Activated CD4-positive, alpha-beta T cell treated with anti-CD3 and anti-CD28 coated beads for 48 hours (primary cell): ENCODE data around the gene FGFBP1.
A peak's percentile ranks its signal among the peaks of the same experiment; 100 is the strongest.

Experiments
- DNase-seq: peaks from one replicate; pipeline ENCODE4 v3.0.0-alpha.2; 2020

The FGFBP1 gene

GRCh38 chr4:15910155-15910940 lies 28.2 kb downstream of the FGFBP1 start:
- DNase-seq, result no peak

GRCh38 chr4:15907430-15907829 lies 31.1 kb downstream of the FGFBP1 start:
- DNase-seq, result no peak

GRCh38 chr4:15906020-15906443 lies 32.5 kb downstream of the FGFBP1 start:
- DNase-seq, result peak; percentile 56

- no peak for DNase-seq
Measured at GRCh38 chr4:15902746-15903145, 35.8 kb downstream of the FGFBP1 start.

GRCh38 chr4:15901998-15902397 lies 36.5 kb downstream of the FGFBP1 start:
- peak; percentile 11 for DNase-seq

GRCh38 chr4:15901007-15901406 lies 37.5 kb downstream of the FGFBP1 start:
- no peak for DNase-seq

GRCh38 chr4:15899511-15899910 lies 39.0 kb downstream of the FGFBP1 start:
- no peak for DNase-seq

GRCh38 chr4:15898902-15899301 lies 39.6 kb downstream of the FGFBP1 start:
- no peak for DNase-seq

- DNase-seq, result no peak
Measured at GRCh38 chr4:15897577-15897976, 41.0 kb downstream of the FGFBP1 start.

- no peak for DNase-seq
Measured at GRCh38 chr4:15894921-15895916, 43.3 kb downstream of the FGFBP1 start.

GRCh38 chr4:15894393-15894792 lies 44.1 kb downstream of the FGFBP1 start:
- DNase-seq, result no peak

- DNase-seq, result no peak
Measured at GRCh38 chr4:15893962-15894361, 44.6 kb downstream of the FGFBP1 start.

- no peak for DNase-seq
Measured at GRCh38 chr4:15891312-15891711, 47.2 kb downstream of the FGFBP1 start.

- no peak for DNase-seq
Measured at GRCh38 chr4:15890246-15890829, 48.2 kb downstream of the FGFBP1 start.

GRCh38 chr4:15888515-15888914 lies 50.0 kb downstream of the FGFBP1 start:
- DNase-seq, result peak; percentile 24
